GM21390 (cell line): ENCODE results near the gene CUL5.

ENCODE experiments used
- ATAC-seq: cut with Tn5 transposase; IDR thresholded peaks from one replicate; pipeline ENCODE4 v1.9.1; 2021; ENCODE audit not compliant: unreplicated experiment

The CUL5 gene

GRCh38 chr11:108008656-108009496 lies at the start of gene CUL5:
Gene CUL5, plus strand, starts transcription at chr11:108008898. Its CDS starts 451 bp downstream, at chr11:108009349.
- ATAC-seq = peak; percentile 88

GRCh38 chr11:107961480-107961879 lies 47.2 kb upstream of the CUL5 start:
- no peak for ATAC-seq

GRCh38 chr11:107962181-107962580 lies 46.5 kb upstream of the CUL5 start:
- ATAC-seq = no peak

- no peak for ATAC-seq
Observed at GRCh38 chr11:107963091-107963490, 45.6 kb upstream of the CUL5 start.

GRCh38 chr11:107969219-107969618 lies 39.5 kb upstream of the CUL5 start:
- no peak for ATAC-seq

GRCh38 chr11:107970049-107970448 lies 38.6 kb upstream of the CUL5 start:
- ATAC-seq = no peak

GRCh38 chr11:107973641-107974040 lies 35.1 kb upstream of the CUL5 start:
- ATAC-seq = no peak

GRCh38 chr11:107988397-107989158 lies 20.1 kb upstream of the CUL5 start:
- ATAC-seq = no peak

- no peak for ATAC-seq
Observed at GRCh38 chr11:107991868-107992414, 16.8 kb upstream of the CUL5 start.

- no peak for ATAC-seq
Observed at GRCh38 chr11:107996006-107996776, 12.5 kb upstream of the CUL5 start.

GRCh38 chr11:107998761-107999160 lies 9.9 kb upstream of the CUL5 start:
- no peak for ATAC-seq

GRCh38 chr11:107999759-108000455 lies 8.8 kb upstream of the CUL5 start:
- ATAC-seq = peak; percentile 95

GRCh38 chr11:108002476-108002875 lies 6.2 kb upstream of the CUL5 start:
- no peak for ATAC-seq

GRCh38 chr11:108003623-108004022 lies 5.1 kb upstream of the CUL5 start:
- no peak for ATAC-seq

GRCh38 chr11:108007819-108008218 lies 879 bp upstream of the CUL5 start:
- ATAC-seq = no peak

- peak; percentile 11 for ATAC-seq
Observed at GRCh38 chr11:108009497-108010370, 1.0 kb downstream of the CUL5 start.

GRCh38 chr11:108012139-108012725 lies 3.5 kb downstream of the CUL5 start:
- ATAC-seq = no peak

GRCh38 chr11:108016647-108017046 lies 7.9 kb downstream of the CUL5 start:
- ATAC-seq = no peak

GRCh38 chr11:108018708-108019107 lies 10.0 kb downstream of the CUL5 start:
- ATAC-seq = no peak
